HepG2 (cell line): ENCODE measurements around the gene PLA2G4D. TPM values are rescaled to one million over a fixed set of nuclear protein-coding genes. Genes with fewer than 3 reads are reported as not detected.

Experiments
- ATAC-seq: fragments of 200-7000 bp; cut with Tn5 transposase; 3 replicates; pipeline ENCODE4 v1.9.1; 2020; ENCODE audit warnings: mild to moderate bottlenecking, moderate library complexity
- BruUV-seq: library from RNA; stranded (reverse); fragments of 400-500 nt; replicated peaks from 2 replicates; lab custom pipeline; 2021; lab: Mats Ljungman, UMichigan
- CTCF ChIA-PET: fragments of 300-600 bp; formaldehyde crosslinking; extraction: SDS; loops from one replicate; lab custom pipeline; 2021; ENCODE audit warnings: low total read pairs, inconsistent platforms, low intra/inter-chr PET ratio; lab: Yijun Ruan, JAX
- POLR2A ChIA-PET: fragments of 350-600 bp; sonication (Branson Sonifier 250); formaldehyde crosslinking; loops from one replicate; lab custom pipeline; 2020; ENCODE audit warnings: antibody characterized with exemption, inconsistent platforms; lab: Yijun Ruan, JAX
- DNase-seq: peaks from one replicate; pipeline ENCODE4 v3.0.0-alpha.2; 2015; ENCODE audit warnings: low spot score
- FAIRE-seq: peaks from 3 replicates; lab custom pipeline; 2011; peaks lifted over from hg19 to GRCh38; lab: Jason Lieb, UNC
- H2AFZ ChIP-seq: one replicate; pipeline ENCODE4 v1.6.1; 2011; ENCODE audit warnings: low read length, inconsistent platforms
- H3K27ac ChIP-seq: fragments of 300-600 bp; 3 replicates; pipeline ENCODE4 v1.8.0; 2011; ENCODE audit warnings: mixed run types, mild to moderate bottlenecking, mixed read lengths, low read length, inconsistent platforms; ENCODE audit not compliant: insufficient read depth; ENCODE audit errors: extremely low read length
- H3K27me3 ChIP-seq, 2 experiments: fragments of 200-600 bp in 1 of 2; 2 replicates in 1 of 2; 3 replicates in 1 of 2; pipeline versions ENCODE4 v1.6.0 to v1.8.0; 2011; ENCODE audit warnings: low read length in 2 of 2, mild to moderate bottlenecking in 2 of 2, moderate library complexity in 2 of 2, inconsistent platforms in 1 of 2; ENCODE audit not compliant: insufficient read depth in 2 of 2, control insufficient read depth in 1 of 2
- H3K36me3 ChIP-seq, 2 experiments: fragments of 200-600 bp in 1 of 2; replicated peaks in 1 of 2; 2 replicates in 1 of 2; 3 replicates in 1 of 2; pipeline versions ENCODE4 v1.5.1 to v1.8.0; 2011; ENCODE audit warnings: low read length in 2 of 2, inconsistent platforms in 1 of 2; ENCODE audit not compliant: insufficient read depth in 2 of 2, control insufficient read depth in 1 of 2
- H3K4me1 ChIP-seq: 2 replicates; pipeline ENCODE4 v1.5.1; 2012; ENCODE audit warnings: low read length, inconsistent platforms; ENCODE audit not compliant: insufficient read depth
- H3K4me2 ChIP-seq: 2 replicates; pipeline ENCODE4 v1.6.0; 2011; ENCODE audit warnings: low read depth, low read length, inconsistent platforms
- H3K4me3 ChIP-seq, 3 experiments: fragments of 200-600 bp in 1 of 3; sonication (generic), shearing (Covaris generic) in 1 of 3; replicated peaks in 1 of 3; 2 replicates each; pipeline ENCODE4 v1.5.1; 2011 to 2016; ENCODE audit warnings: low read length in 3 of 3, inconsistent platforms in 2 of 3, low read depth in 2 of 3, mild to moderate bottlenecking in 2 of 3, control low read depth in 1 of 3, mixed read lengths in 1 of 3; ENCODE audit not compliant: insufficient read depth in 1 of 3
- H3K79me2 ChIP-seq: one replicate; pipeline ENCODE4 v1.6.1; 2011; ENCODE audit warnings: low read length, inconsistent platforms; ENCODE audit not compliant: insufficient read depth
- H3K9ac ChIP-seq: 2 replicates; pipeline ENCODE4 v1.6.0; 2011; ENCODE audit warnings: mild to moderate bottlenecking, low read depth, low read length, inconsistent platforms; ENCODE audit not compliant: insufficient read depth
- H3K9me3 ChIP-seq: 2 replicates; pipeline ENCODE4 v1.5.1; 2012; ENCODE audit warnings: mild to moderate bottlenecking, low read length
- H4K20me1 ChIP-seq: 2 replicates; pipeline ENCODE4 v1.6.0; 2011; ENCODE audit warnings: inconsistent platforms, mild to moderate bottlenecking, low read length, moderate library complexity; ENCODE audit not compliant: insufficient read depth
- EHMT2 ChIP-seq: fragments of 200-600 bp; sonication (generic); IDR thresholded peaks from 2 replicates; pipeline ENCODE4 v1.7.0; 2017; ENCODE audit warnings: antibody characterized with exemption, low read depth, low read length, borderline replicate concordance
- ELF3 ChIP-seq: IDR thresholded peaks from 2 replicates; pipeline ENCODE4 v1.6.1; 2016; ENCODE audit warnings: missing genetic modification reagents, missing compliant biosample characterization
- KDM6A ChIP-seq: IDR thresholded peaks from 2 replicates; pipeline ENCODE4 v1.6.1; 2016; ENCODE audit warnings: low read depth
- MIER2 ChIP-seq: IDR thresholded peaks from 2 replicates; pipeline ENCODE4 v1.6.1; 2016; ENCODE audit warnings: missing biosample characterization, missing genetic modification reagents
- MYNN ChIP-seq: sonication (generic); formaldehyde crosslinking; IDR thresholded peaks from 2 replicates; pipeline ENCODE4 v1.4.0; 2020; ENCODE audit warnings: mild to moderate bottlenecking, low read depth, missing genetic modification reagents
- NFKB2 ChIP-seq: sonication (generic); formaldehyde crosslinking; IDR thresholded peaks from 2 replicates; pipeline ENCODE4 v1.4.0; 2020; ENCODE audit warnings: missing genetic modification reagents, borderline replicate concordance
- WGBS: methylation state at CpG from one replicate; pipeline ENCODE4 v1.1.6; 2017; ENCODE audit warnings: low lambda C conversion rate; 5-methylcytosine and 5-hydroxymethylcytosine counted together
- in situ Hi-C: cut with HindIII; loops from 2 replicates; pipeline ENCODE4 v1.10.0; 2017; ENCODE audit warnings: low pct_unique_long_range_greater_than_20kb; ENCODE audit not compliant: extremely low pct_ligation_motif_present
- intact Hi-C: fragments of 100-400 bp; cut with micrococcal nuclease; formaldehyde crosslinking; loops from one replicate; pipeline ENCODE4 v1.10.0; 2022; ENCODE audit not compliant: unreplicated experiment
- polyA plus RNA-seq, 8 experiments: library from polyadenylated mRNA; depleted of rRNA in 3 of 8; stranded (reverse) in 7 of 8; unstranded in 1 of 8; fragments of >200 nt; fragmentation: Illumina TruSeq in 4 of 8; extraction: Trizol in 4 of 8; gene quantifications; 2 replicates each; pipeline versions ENCODE4 v1.2.1 to v1.2.3, GENCODE V29; 2011 to 2016; ENCODE audit warnings: low read depth in 4 of 8, missing spikeins in 1 of 8, mixed read lengths in 1 of 8; ENCODE audit not compliant: insufficient read depth in 1 of 8
- total RNA-seq, 5 experiments: library from RNA; depleted of rRNA; stranded (reverse); fragments of >200 nt; fragmentation: Illumina TruSeq; extraction: Trizol; gene quantifications; 2 replicates each; pipeline ENCODE4 v1.2.3, GENCODE V29; 2016; ENCODE audit warnings: low read depth in 1 of 5
- TF ChIP-seq, protein P1 (sequence below): sonication (generic); formaldehyde crosslinking; IDR thresholded peaks from 2 replicates; pipeline ENCODE4 v1.4.0; 2020; ENCODE audit warnings: missing genetic modification reagents, mild to moderate bottlenecking, borderline replicate concordance

PLA2G4D gene
- total and polyA plus RNA-seq, 2 of the 13 experiments (the other 11 are each of a cell fraction or from before 2014, with no cell fraction given): 0.04 to 0.21 TPM

DNA sequence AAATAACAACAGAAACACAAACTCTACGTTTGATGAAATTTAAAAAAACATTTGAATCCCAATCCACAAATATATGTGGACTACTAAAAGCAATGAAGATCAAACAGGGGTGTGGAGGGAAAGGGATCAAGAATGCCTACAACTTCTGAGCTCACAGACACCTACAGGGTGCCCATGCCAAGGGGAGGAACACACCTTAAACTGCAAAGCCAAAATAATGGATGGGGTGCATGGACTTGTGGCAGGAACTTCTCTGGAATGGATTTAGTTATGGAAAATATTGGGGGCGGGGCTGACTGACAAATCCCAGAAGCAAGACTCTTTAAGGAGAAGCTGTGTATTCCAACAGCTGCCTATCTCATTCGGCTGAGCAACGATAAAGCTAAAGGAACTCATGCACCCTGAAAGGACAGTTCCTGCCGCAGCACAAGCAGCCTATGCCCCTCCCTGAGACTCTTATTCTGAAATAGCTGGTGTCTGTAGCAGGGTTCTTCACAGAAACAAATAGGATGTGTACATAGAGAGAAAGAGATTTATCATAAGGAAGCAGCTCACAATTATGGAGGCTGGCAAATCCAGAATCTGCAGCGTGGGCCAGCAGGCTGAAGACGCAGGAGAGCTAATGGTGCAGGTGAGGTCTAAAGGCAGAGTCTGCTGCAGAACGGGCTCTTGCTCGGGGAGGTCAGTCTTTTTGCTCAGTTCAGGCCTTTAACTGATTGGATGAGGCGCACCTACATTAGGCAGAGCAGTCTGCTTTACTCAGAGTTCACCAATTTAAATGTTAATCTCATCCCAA lies 24.5 kb upstream of the PLA2G4D start:
- intact Hi-C loops (no loop called here), in situ Hi-C loops (no loop called here)
- TF ChIP-seq MIER2 (CRISPR knock-in tag) (no peak), NFKB2 (CRISPR knock-in tag) (no peak), EHMT2 (no peak), KDM6A (CRISPR knock-in tag) (no peak), MYNN (CRISPR knock-in tag) (peak; percentile 97; the same call in 1 of the 2 replicates), ELF3 (CRISPR knock-in tag) (no peak)
- TF ChIP-seq, protein P1, sequence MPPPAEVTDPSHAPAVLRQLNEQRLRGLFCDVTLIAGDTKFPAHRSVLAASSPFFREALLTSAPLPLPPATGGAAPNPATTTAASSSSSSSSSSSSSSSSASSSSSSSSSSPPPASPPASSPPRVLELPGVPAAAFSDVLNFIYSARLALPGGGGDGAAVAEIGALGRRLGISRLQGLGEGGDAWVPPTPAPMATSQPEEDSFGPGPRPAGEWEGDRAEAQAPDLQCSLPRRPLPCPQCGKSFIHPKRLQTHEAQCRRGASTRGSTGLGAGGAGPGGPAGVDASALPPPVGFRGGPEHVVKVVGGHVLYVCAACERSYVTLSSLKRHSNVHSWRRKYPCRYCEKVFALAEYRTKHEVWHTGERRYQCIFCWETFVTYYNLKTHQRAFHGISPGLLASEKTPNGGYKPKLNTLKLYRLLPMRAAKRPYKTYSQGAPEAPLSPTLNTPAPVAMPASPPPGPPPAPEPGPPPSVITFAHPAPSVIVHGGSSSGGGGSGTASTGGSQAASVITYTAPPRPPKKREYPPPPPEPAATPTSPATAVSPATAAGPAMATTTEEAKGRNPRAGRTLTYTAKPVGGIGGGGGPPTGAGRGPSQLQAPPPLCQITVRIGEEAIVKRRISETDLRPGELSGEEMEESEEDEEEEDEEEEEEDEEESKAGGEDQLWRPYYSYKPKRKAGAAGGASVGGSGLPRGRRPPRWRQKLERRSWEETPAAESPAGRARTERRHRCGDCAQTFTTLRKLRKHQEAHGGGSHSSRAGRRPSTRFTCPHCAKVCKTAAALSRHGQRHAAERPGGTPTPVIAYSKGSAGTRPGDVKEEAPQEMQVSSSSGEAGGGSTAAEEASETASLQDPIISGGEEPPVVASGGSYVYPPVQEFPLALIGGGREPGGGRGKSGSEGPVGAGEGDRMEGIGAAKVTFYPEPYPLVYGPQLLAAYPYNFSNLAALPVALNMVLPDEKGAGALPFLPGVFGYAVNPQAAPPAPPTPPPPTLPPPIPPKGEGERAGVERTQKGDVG (CRISPR knock-in tag): no peak
- Histone ChIP-seq H3K9ac (no peak overlapping the region), H3K4me2 (no peak overlapping the region; the same call in 1 of the 2 replicates), H3K27ac (no peak overlapping the region), H3K27me3 (peaks cover 2 to 12% of the 10 kb centered on the region in 2 experiments; a peak in 3 of 5 replicates), H2AFZ (no peak overlapping the region), H3K36me3 (no peaks in the 10 kb centered on the region), H3K79me2 (no peaks in the 10 kb centered on the region), H4K20me1 (no peaks in the 10 kb centered on the region), H3K4me1 (peaks cover 13% of the 10 kb centered on the region), H3K4me3 (no peak overlapping the region), H3K9me3 (no peaks in the 10 kb centered on the region)
- no peak; the same call in 1 of the 3 replicates for ATAC-seq
- no peak for FAIRE-seq
- no peak for DNase-seq
- BruUV-seq: no TSS peak
- CTCF ChIA-PET: no interaction called here
- POLR2A ChIA-PET: no interaction called here
- 19% methylated on average over 8 of the region's 10 CpGs for WGBS
